Renal pelvis (tissue), 12 donors: ENCODE measurements around the gene ITM2B. TPM values are rescaled to one million over a fixed set of nuclear protein-coding genes. Genes with fewer than 3 reads are reported as not detected.
"Not testable (repeated sequence)": the region's sequence is repeated elsewhere in the genome, so short reads cannot be mapped to it uniquely, and the experiment has no call there.

Experiments
- DNase-seq: peaks from one replicate; pipeline ENCODE4 v3.0.0-alpha.2; 2013
- long read RNA-seq, 16 experiments: transcript quantifications; one replicate each; lab custom pipeline, GENCODE V29; 2026
- polyA plus RNA-seq, 3 donors: library from polyadenylated mRNA; unstranded; fragments of 120-200 nt; gene quantifications; one replicate each; pipeline ENCODE4 v1.2.1, GENCODE V29; 2013; ENCODE audit not compliant: insufficient read length in 3 of 3

Gene ITM2B
- 1,000 to 10,000 TPM; 1,188 to 1,319 (median 1,245) TPM for polyA plus RNA-seq
- long read RNA-seq, donor 1, full-length matches to known transcripts, result 618 of 840 reads
- long read RNA-seq, donor 1, partial matches to known transcripts, result 217 of 840 reads
- long read RNA-seq, donor 1, other reads (novel, unspliced or antisense), result 5 of 840 reads
- long read RNA-seq, donor 2, full-length matches to known transcripts, result 604 of 772 reads
- long read RNA-seq, donor 2, partial matches to known transcripts, result 158 of 772 reads
- long read RNA-seq, donor 2, other reads (novel, unspliced or antisense), result 10 of 772 reads
- long read RNA-seq, donor 3, full-length matches to known transcripts, result 602 of 919 reads
- long read RNA-seq, donor 3, partial matches to known transcripts, result 306 of 919 reads
- long read RNA-seq, donor 3, other reads (novel, unspliced or antisense), result 11 of 919 reads
- long read RNA-seq, donor 4, full-length matches to known transcripts, result 673 of 907 reads
- long read RNA-seq, donor 4, partial matches to known transcripts, result 222 of 907 reads
- long read RNA-seq, donor 4, other reads (novel, unspliced or antisense), result 12 of 907 reads
- long read RNA-seq, donor 5, full-length matches to known transcripts, result 324 of 623 reads
- long read RNA-seq, donor 5, partial matches to known transcripts, result 299 of 623 reads
- long read RNA-seq, donor 5, other reads (novel, unspliced or antisense), result 0 of 623 reads
- long read RNA-seq, donor 6, full-length matches to known transcripts, result 418 of 598 reads
- long read RNA-seq, donor 6, partial matches to known transcripts, result 173 of 598 reads
- long read RNA-seq, donor 6, other reads (novel, unspliced or antisense), result 7 of 598 reads
- long read RNA-seq, donor 7, full-length matches to known transcripts, result 560 of 1,141 reads
- long read RNA-seq, donor 7, partial matches to known transcripts, result 570 of 1,141 reads
- long read RNA-seq, donor 7, other reads (novel, unspliced or antisense), result 11 of 1,141 reads
- long read RNA-seq, donor 8, full-length matches to known transcripts, result 221 of 321 reads
- long read RNA-seq, donor 8, partial matches to known transcripts, result 100 of 321 reads
- long read RNA-seq, donor 8, other reads (novel, unspliced or antisense), result 0 of 321 reads
- long read RNA-seq, donor 9, full-length matches to known transcripts, result 890 of 1,356 reads
- long read RNA-seq, donor 9, partial matches to known transcripts, result 424 of 1,356 reads
- long read RNA-seq, donor 9, other reads (novel, unspliced or antisense), result 42 of 1,356 reads
- long read RNA-seq, donor 10, full-length matches to known transcripts, result 415 of 791 reads
- long read RNA-seq, donor 10, partial matches to known transcripts, result 376 of 791 reads
- long read RNA-seq, donor 10, other reads (novel, unspliced or antisense), result 0 of 791 reads
- long read RNA-seq, donor 11, full-length matches to known transcripts, result 388 of 800 reads
- long read RNA-seq, donor 11, partial matches to known transcripts, result 405 of 800 reads
- long read RNA-seq, donor 11, other reads (novel, unspliced or antisense), result 7 of 800 reads
- long read RNA-seq, donor 12, full-length matches to known transcripts, result 726 of 1,072 reads
- long read RNA-seq, donor 12, partial matches to known transcripts, result 331 of 1,072 reads
- long read RNA-seq, donor 12, other reads (novel, unspliced or antisense), result 15 of 1,072 reads
- long read RNA-seq, donor 13, full-length matches to known transcripts, result 289 of 596 reads
- long read RNA-seq, donor 13, partial matches to known transcripts, result 302 of 596 reads
- long read RNA-seq, donor 13, other reads (novel, unspliced or antisense), result 5 of 596 reads
- long read RNA-seq, donor 14, result 0 reads
- long read RNA-seq, donor 15, result 0 reads
- long read RNA-seq, donor 16, full-length matches to known transcripts, result 858 of 1,299 reads
- long read RNA-seq, donor 16, partial matches to known transcripts, result 419 of 1,299 reads
- long read RNA-seq, donor 16, other reads (novel, unspliced or antisense), result 22 of 1,299 reads

DNA sequence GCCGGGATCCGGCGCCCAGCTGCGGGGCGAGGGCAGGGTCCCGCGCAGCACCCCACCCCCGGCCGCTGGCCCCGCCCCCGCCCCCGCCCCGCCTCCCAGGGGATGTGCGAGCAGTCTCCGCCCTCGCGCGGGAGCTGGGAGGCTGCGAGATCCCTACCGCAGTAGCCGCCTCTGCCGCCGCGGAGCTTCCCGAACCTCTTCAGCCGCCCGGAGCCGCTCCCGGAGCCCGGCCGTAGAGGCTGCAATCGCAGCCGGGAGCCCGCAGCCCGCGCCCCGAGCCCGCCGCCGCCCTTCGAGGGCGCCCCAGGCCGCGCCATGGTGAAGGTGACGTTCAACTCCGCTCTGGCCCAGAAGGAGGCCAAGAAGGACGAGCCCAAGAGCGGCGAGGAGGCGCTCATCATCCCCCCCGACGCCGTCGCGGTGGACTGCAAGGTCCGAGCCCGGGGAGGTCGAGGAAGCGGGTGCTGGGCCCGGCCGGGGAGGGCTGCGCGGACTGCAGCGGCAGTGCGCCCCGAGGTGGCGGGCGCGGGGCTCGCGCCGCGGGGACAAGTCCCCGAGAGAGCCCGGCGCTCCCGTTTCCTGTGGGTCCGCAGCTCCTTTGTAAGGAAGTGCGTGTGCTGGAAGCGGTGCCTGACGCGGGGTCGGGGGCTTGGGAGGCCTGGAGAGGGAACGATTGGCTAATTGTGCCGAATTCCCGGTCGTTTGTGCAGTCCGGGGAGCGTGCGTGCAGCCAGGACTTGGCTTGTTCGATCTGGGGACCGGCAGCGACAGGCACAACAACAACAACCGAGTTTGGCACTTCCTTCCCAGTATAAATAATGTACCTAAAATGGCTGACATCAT is at the start of gene ITM2B:
TSS of gene ITM2B (plus strand) at position 161 of the 843 bp plus-strand sequence. CDS start at position 316, 155 bp downstream.
- no peak for DNase-seq

DNA sequence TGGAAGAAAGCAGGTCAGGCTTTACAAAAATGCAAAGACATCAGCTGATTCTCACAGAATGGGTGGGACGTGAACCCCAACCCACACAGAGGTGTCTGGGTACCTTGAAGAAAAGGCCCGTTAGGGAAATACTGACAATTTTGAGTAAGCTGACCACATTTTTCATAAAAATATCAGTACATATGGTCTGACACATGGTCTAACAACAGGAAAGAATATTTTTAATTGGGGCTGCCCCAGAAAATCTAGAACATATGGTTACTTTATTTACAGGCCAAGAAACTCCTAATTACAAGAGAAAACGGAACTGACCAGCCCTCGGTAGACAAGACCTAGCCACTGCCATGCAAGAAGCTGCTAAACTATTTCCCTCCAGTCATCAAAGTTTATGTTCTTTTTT is 48.7 kb upstream of the ITM2B start:
- no peak for DNase-seq

DNA sequence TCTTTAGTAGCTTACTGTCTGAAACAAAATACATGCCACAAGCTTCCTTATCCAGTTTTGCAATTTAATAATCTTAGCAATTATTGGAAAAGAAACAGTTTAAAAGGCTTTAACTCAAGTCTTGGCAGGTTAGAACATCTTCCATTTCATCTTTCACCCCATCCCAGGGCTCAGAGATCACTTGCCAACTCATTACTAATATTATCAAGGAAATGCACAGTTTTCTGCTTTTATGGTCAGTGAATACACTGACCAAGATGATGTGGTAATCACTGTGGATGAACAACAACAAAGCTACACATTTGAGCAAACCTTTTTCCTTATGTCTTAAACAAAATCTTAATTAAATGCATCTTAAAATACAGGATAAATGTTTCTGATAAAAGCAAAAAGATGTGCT is 48.0 kb upstream of the ITM2B start:
- DNase-seq, result no peak

DNA sequence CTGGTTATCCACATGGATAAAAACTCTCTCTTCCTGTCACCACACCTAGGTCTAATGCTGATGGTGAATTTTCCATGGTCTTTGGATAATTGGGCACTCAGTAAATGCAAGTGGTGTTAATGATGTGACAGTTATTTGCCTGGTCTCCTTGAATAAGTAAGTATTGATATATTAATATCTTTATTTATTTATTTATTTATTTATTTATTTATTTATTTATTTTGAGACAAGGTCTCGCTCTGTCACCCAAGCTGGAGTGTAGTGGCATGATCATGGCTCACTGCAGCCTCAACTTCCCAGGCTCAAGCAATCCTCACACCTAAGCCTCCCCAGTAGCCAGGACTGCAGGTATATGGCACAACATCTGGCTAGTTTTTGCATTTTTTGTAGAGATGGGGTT is 46.3 kb upstream of the ITM2B start:
- DNase-seq, result no peak

DNA sequence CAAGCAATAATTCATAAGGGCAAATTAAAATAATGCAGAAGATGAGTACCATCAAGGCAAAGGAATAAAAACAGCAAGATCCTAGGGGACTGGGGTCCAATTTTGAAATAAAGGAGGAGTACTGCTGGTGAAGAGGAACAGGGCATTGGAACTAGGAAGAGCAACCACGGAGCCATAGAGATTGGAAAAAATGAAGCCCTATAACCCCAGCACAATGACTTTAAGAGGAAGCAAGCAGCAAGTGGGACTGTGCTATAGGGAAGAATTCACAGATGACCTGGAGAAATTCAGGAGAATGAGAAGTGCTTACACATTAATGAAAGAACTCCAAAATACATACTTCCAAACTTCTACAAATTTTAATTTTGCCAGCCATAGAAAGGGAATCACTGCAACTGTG is 44.9 kb upstream of the ITM2B start:
- DNase-seq, result no peak

DNA sequence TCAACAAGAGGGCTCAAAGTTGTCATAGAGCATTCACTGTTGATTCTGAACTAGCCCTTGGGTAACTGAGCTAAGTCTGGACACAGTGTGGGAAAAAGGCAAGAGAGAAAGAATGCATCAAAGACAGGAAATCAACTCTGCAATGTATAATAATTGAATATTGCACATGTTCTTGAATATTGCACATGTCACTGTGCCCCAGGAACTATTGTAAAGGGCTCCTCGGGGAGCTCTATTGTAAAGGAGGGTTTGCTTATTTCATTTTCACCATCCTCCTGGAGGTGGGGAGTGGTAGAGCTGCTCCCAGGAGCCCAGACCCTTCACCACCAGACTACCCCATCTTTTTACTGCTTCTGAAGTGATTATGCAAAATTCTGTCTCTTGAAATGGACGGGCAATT is 44.4 kb upstream of the ITM2B start:
- no peak for DNase-seq

DNA sequence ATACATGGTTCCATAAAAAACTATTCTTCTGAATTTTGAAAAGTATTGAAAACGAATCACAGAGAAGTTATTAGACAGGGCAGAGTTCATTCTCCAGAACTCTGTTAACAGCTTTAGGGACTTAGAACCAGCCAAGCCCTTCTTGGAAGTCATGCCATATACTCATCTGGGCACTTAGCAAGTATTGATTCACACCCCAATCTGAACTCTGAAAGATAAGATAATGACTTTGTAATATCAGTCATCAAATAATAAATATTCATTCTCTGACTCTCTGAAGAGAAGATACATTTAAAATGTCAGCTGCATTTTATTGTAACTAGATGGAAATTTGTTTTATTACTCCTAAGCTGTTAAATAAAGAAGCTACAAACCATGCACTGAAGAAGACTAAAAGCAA is 43.8 kb upstream of the ITM2B start:
- no peak for DNase-seq

DNA sequence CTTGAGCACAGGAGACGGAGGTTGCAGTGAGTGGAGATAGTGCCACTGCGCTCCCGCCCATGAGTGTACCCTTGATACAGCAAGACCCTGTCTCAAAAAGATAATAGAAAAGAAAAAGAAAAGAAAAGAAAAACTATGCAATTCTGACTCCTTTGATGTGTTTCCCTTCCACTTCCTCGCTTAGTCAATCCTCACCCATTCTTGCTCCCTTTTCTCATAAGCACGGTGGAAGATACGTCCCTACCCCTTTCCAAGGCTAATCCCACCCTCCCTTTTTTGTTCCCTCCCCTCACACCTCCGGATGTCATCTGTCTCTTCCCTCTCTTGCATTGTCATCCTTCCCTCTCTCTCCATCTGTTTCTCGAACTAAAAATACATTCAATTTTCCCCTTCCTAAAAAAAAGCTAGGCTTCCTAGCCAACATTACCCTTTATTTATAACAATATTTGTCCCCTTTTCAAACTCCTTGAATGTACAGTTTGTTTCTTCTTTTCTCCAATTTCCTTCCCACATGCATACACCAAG is 40.5 kb upstream of the ITM2B start:
- DNase-seq, result no peak

DNA sequence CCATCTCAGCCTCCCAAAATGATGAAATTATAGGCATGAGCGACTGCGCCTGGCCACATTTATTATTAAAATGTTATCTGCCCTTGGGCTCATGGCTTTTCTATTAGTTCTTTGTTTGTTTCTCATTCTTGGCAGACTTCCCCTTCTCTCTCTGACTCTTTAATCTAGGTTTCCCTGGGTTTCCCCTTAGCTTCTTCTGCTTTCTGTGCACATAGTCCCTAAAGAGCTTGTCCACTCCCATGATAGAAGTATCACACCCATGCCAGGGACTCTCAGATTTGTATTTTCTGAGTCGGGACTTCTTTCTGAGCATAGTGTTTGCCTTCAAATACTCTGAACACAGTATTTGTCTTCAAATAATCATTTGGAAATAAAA is 38.6 kb upstream of the ITM2B start:
- no peak for DNase-seq

DNA sequence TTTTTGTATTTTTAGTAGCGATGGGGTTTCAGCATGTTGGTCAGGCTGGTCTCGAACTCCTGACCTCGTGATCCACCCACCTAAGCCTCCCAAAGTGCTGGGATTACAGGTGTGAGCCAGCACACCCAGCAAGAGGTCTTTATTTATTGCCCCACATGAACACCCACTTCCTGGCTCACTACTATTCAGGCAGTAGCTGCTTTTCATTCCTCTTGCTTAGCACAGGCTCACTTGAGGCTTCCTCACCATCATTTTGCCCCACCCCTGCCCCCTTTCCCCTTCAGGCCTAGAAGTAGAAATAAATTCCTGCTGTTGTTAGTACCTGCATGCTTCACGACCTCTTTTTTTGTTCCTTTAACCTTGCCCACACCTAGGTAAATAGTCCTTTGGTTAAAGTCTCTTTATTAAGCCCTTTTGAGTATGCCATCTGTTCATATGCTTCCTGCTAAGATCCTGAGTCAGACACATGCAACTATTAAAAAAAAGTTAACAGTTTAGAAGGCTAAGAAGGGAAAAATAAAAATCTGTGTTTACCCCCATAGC is 33.5 kb upstream of the ITM2B start:
- DNase-seq, result no peak

DNA sequence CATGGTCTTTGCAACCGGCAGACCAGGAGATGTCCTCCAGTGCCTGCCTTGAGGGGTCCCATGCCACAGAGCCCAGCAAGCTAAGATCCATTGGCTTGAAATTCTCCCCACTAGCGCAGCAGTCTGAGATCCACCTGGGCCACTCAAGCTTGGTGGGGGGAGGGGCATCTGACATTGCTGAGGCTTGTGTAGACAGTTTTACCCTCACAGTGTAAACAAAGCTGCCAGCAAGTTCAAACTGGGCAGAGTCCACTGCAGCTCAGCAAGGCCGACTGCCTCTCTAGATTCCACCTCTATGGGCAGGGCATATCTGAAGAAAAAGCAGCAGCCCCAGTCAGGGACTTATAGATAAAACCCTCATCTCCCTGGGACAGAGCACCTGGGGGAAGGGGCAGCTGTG is 32.0 kb upstream of the ITM2B start:
- no peak for DNase-seq

DNA sequence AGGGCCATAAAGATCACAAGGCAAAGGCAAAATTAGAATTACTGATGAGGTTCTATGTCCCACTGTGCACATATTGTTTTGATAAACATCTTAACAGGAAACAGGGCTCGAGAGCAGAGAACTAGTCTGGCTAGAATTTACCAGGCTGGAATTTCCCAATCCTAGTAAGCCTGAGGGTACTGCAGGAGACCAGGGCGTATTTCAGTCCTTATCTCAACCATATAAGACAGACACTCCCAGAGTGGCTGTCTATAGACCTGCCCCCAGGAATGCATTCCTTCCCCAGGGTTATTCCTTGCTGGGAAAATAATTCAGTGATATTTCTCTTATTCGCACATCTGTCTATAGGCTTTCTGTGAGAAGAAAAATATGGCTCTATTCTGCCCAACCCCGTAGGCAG is 25.8 kb upstream of the ITM2B start:
- not testable (repeated sequence) for DNase-seq

DNA sequence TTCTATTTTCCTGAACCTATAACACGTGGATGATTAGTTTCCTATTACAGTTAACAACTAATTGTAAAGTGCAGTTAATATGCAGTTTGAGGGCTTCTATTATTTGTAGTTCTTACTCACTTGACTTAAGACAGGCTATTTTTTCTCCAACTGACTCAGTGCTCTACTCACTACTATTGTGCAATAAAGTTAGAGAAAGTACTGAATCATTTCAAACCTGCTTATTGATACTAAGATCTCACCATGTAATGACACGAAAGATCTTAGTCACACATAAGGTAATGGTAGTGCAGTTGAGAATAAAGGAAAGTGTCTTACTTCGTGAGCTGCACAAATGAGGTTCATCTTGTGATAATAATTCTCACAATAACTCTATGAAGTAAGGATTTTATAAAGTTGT is 22.8 kb upstream of the ITM2B start:
- no peak for DNase-seq

DNA sequence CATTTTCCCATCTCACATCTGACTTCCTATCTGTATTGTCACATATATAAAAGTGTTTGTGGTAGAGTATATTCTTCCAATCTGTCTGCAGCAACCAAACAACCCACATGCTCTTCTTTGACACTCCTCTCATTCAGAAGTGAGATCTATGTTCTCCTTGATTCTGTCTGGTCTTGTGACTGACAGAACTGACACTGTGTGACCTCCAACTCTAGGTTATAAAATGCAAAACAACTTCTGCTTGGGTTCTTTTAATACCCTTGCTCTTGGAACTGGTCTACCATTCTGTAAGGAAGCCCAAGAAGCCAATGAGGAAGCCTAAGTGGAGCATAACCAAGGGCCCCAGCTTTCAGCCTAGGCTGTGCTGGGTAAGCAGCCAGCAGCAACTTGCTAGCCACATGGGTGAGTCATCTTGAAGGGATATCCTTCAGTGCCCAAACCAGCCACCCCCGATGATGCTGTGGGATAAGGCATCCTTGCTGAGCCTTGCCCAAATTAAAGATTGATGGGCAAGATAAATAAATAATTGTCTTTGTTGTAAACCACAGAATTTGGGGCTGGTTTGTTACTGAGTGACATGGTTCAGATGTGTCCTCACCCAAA is 18.4 kb upstream of the ITM2B start:
- no peak for DNase-seq

DNA sequence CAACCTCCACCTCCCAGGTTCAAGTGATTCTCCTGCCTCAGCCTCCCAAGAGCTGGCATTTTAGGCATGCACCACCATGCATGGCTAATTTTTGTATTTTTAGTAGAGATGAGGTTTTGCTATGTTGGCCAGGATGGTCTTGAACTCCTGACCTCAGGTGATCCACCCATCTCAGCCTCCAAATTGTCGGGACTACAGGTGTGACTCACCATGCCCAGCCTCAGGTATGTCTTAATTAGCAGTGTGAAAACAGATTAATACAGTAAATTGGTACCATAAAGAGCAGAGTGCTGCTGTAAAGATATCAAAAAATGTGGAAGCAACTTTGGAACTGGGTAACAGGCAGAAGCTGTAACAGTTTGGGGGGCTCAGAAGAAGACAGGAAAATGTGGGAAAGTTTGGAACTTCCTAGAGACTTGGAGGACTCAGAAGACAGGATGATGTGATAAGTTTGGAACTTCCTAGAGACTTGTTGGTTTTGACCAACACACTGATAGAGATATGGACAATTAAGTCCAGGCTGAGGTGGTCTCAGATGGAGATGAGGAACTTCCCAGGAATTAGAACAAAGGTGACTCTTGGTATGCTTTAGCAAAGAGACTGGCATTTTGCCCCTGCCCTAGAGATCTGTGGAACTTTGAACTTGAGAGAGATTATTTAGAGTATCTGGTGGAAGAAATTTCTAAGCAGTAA is 17.3 kb upstream of the ITM2B start:
- not testable (repeated sequence) for DNase-seq

DNA sequence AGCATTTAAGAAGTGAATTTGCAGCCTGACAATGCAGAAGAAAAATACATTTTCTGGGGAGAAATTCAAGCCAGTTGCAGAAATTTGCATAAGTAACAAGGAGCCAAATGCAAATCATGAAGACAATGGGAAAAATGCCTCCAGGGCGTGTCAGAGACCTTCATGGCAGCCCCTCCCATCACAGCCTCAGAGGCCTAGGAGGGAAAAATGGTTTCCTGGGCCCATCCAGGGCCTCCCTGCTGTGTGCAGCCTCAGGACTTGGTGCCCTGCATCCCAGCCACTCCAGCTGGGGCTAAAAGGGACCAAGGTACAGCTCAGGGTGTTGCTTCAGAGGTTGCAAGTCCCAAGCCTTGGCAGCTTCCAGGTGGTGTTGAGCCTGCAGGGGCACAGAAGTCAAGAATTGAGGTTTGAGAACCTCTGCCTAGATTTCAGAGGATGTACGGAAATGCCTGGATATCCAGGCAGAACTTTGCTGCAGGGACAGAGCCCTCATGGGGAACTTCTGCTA is 16.7 kb upstream of the ITM2B start:
- DNase-seq, result no peak

DNA sequence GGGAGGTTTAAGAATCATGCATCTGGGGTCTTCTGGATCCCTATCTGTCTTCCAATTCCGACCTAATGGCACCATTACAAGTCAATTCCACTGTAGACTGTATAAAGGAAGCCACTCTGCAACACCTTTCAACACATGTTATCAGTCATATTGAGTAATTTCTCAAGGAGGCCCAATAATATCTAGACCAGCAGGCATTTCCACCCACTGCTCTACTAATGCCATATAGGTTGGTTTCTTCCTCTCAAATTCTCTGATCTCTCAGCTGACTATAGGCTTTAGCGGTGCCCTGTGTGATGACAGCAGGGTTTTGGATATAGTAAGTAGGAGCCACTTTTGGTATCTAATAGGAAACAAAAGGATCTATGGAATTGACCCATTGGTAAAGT is 12.4 kb upstream of the ITM2B start:
- no peak for DNase-seq
